ENCODE measurements around the gene DHX8. TPM values are rescaled to one million over a fixed set of nuclear protein-coding genes. Genes with fewer than 3 reads are reported as not detected.

DHX8 gene
- total and polyA plus RNA-seq, 2 of the 4 experiments (the other 2 are of a cell fraction) = 21.8 to 50.0 TPM

GRCh38 chr17:43536236-43536992 is 52.6 kb downstream of the DHX8 start:
- ChIA-PET CTCF (interaction anchor here (1.2 to 1.4 kb wide), 3 partner anchors 41 to 246 kb away, joined by 3 to 4 read pairs (median 3); no protein-coding TSS in a partner anchor), POLR2A (ENCODE audit: unreplicated experiment) (interaction anchor here (0.6 kb wide), 1 partner anchor 175 kb away, joined by 5 read pairs; no protein-coding TSS in a partner anchor)
- Histone ChIP-seq H3K9me1 (ENCODE audit: insufficient read depth, low read length) (peaks cover 15% of the 10 kb centered on the region), H3K18ac (ENCODE audit: low read depth, low read length) (0 out of 2 replicates have a peak overlapping the region, but pooled peaks have one; percentile 31), H2BK5ac (ENCODE audit: low read depth, low read length, poor library complexity, severe bottlenecking) (peak overlapping the region; percentile 57), H3K27ac (ENCODE audit: insufficient read depth, low read length) (peak overlapping the region; percentile 68), H3K4me3 (ENCODE audit: insufficient read depth, low read depth, low read length) (no peak overlapping the region), H3K56ac (ENCODE audit: extremely low read depth, insufficient read depth, low read length) (peak overlapping the region; percentile 50; the same call in 1 of the 2 replicates), H4K8ac (ENCODE audit: low read depth in 2 of 2, low read length in 2 of 2) (peak overlapping the region; percentile 7 to 76; a peak in 3 of 4 replicates), H2BK15ac (ENCODE audit: low read depth, low read length) (peak overlapping the region; percentile 66; the same call in 2 of the 3 replicates), H4K91ac (ENCODE audit: insufficient read depth, low read depth, low read length) (peak overlapping the region; percentile 73), H2AFZ (replicated peaks; ENCODE audit: low read length, poor library complexity) (peak overlapping the region; percentile 66), H2AK5ac (ENCODE audit: low read depth, low read length) (peak overlapping the region; percentile 93), H2AK9ac (replicated peaks; ENCODE audit: low read depth, low read length, poor library complexity) (peak overlapping the region; percentile 90), H3K27me3 (ENCODE audit: control insufficient read depth, insufficient read depth, low read length) (no peaks in the 10 kb centered on the region), H2BK20ac (ENCODE audit: low read depth, low read length) (peak overlapping the region; percentile 80), H4K20me1 (ENCODE audit: insufficient read depth, low read length) (no peaks in the 10 kb centered on the region), H3K9me3 (ENCODE audit: control insufficient read depth, insufficient read depth, low read length) (no peaks in the 10 kb centered on the region), H3K4me2 (ENCODE audit: low read depth, low read length) (no peak overlapping the region), H3K4ac (ENCODE audit: low read depth, low read length) (peak overlapping the region; percentile 94), H3K79me1 (ENCODE audit: low read depth in 1 of 2, low read length in 2 of 2) (peaks cover 16 to 37% of the 10 kb centered on the region in 2 experiments; a peak in 3 of 4 replicates), H3K9ac (ENCODE audit: low read depth, low read length) (no peak overlapping the region), H3K14ac (replicated peaks; ENCODE audit: low read depth, low read length) (peak overlapping the region; percentile 95), H3K4me1 (ENCODE audit: control insufficient read depth, insufficient read depth, low read length) (peaks cover 14% of the 10 kb centered on the region), H2BK120ac (ENCODE audit: low read depth, low read length) (peak overlapping the region; percentile 96), H4K5ac (ENCODE audit: low read depth, low read length) (peak overlapping the region; percentile 69), H3K23ac (ENCODE audit: low read depth, low read length) (peak overlapping the region; percentile 72; the same call in 1 of the 2 replicates), H3K36me3 (ENCODE audit: control insufficient read depth, insufficient read depth, low read length) (no peaks in the 10 kb centered on the region)
- in situ Hi-C loops (cut with MboI; ENCODE audit: low sequenced_read_pairs) (no loop called here), dilution Hi-C loops (cut with HindIII; ENCODE audit: low sequenced_read_pairs, unreplicated experiment) (no loop called here), intact Hi-C loops (cut with micrococcal nuclease) (no loop called here)
- WGBS, 2 experiments (ENCODE audit: extremely low coverage in 2 of 2, insufficient read length in 1 of 2) = no CpG with 5 or more reads among the region's 6 CpGs
- DNase-seq = peak; percentile 71
- no TSS peak for BruUV-seq (replicated peaks)
- peak; percentile 15; the same call in 1 of the 2 replicates for TF ChIP-seq FOS (IDR thresholded peaks at IDR 0.05; ENCODE audit: low read depth, low read length)
- TF ChIP-seq, protein P1, sequence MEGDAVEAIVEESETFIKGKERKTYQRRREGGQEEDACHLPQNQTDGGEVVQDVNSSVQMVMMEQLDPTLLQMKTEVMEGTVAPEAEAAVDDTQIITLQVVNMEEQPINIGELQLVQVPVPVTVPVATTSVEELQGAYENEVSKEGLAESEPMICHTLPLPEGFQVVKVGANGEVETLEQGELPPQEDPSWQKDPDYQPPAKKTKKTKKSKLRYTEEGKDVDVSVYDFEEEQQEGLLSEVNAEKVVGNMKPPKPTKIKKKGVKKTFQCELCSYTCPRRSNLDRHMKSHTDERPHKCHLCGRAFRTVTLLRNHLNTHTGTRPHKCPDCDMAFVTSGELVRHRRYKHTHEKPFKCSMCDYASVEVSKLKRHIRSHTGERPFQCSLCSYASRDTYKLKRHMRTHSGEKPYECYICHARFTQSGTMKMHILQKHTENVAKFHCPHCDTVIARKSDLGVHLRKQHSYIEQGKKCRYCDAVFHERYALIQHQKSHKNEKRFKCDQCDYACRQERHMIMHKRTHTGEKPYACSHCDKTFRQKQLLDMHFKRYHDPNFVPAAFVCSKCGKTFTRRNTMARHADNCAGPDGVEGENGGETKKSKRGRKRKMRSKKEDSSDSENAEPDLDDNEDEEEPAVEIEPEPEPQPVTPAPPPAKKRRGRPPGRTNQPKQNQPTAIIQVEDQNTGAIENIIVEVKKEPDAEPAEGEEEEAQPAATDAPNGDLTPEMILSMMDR (conservative IDR thresholded peaks at IDR 0.05; ENCODE audit: low read depth, low read length) = no peak
- ATAC-seq (ENCODE audit: low read depth) = peak; percentile 71
